K562 (cell line): Measurements from ENCODE around the gene NINL. TPM values are rescaled to one million over a fixed set of nuclear protein-coding genes. Genes with fewer than 3 reads are reported as not detected.

Source experiments
- ATAC-seq: fragments of 200-7000 bp; cut with Tn5 transposase; 3 replicates; pipeline ENCODE4 v1.9.1; 2020; ENCODE audit warnings: moderate library complexity
- BruUV-seq: library from RNA; stranded (reverse); fragments of 400-500 nt; replicated peaks from 2 replicates; lab custom pipeline; 2021; lab: Mats Ljungman, UMichigan
- CTCF ChIA-PET: fragments of 300-600 bp; formaldehyde crosslinking; extraction: SDS; loops from one replicate; lab custom pipeline; 2021; ENCODE audit warnings: low intra/inter-chr PET ratio; lab: Yijun Ruan, JAX
- POLR2A ChIA-PET: fragments of 300-600, 350-650 bp; sonication (Branson Sonifier 250); formaldehyde crosslinking; extraction: SDS; loops from one replicate; lab custom pipeline; 2021; ENCODE audit warnings: antibody characterized with exemption, inconsistent platforms; lab: Yijun Ruan, JAX
- DNase-seq, 4 experiments: peaks; one replicate each; pipeline versions ENCODE4 v3.0.0 to v3.0.0-alpha.2; 2011 to 2018; ENCODE audit warnings: low spot score in 3 of 4, mixed read lengths in 3 of 4; ENCODE audit errors: extremely low read depth in 1 of 4
- FAIRE-seq: peaks from 2 replicates; lab custom pipeline; 2011; peaks lifted over from hg19 to GRCh38; lab: Jason Lieb, UNC
- H2AFZ ChIP-seq: 2 replicates; pipeline ENCODE4 v1.6.0; 2011; ENCODE audit warnings: low read depth, low read length, control low read depth, inconsistent platforms
- H3K27ac ChIP-seq: fragments of 200-600 bp; 3 replicates; pipeline ENCODE4 v1.8.0; 2011; ENCODE audit warnings: low read depth, mild to moderate bottlenecking, control low read depth, inconsistent platforms, low read length, moderate library complexity, mixed read lengths; ENCODE audit errors: extremely low read depth
- H3K27me3 ChIP-seq, 2 experiments: fragments of 300-600 bp in 1 of 2; 2 replicates in 1 of 2; 3 replicates in 1 of 2; pipeline versions ENCODE4 v1.6.0 to v1.8.0; 2011; ENCODE audit warnings: inconsistent platforms in 2 of 2, low read length in 2 of 2, mild to moderate bottlenecking in 1 of 2, mixed read lengths in 1 of 2, moderate library complexity in 1 of 2; ENCODE audit not compliant: control insufficient read depth in 2 of 2, insufficient read depth in 2 of 2
- H3K36me3 ChIP-seq: fragments of 300-600 bp; 3 replicates; pipeline ENCODE4 v1.8.0; 2011; ENCODE audit warnings: mild to moderate bottlenecking, low read length, inconsistent platforms; ENCODE audit not compliant: control insufficient read depth, insufficient read depth
- H3K4me1 ChIP-seq, 2 experiments: fragments of 200-600 bp in 1 of 2; replicated peaks in 1 of 2; 2 replicates in 1 of 2; 3 replicates in 1 of 2; pipeline versions ENCODE4 v1.5.1 to v1.8.0; 2011; ENCODE audit warnings: inconsistent platforms in 2 of 2, low read length in 2 of 2, mild to moderate bottlenecking in 1 of 2, mixed read lengths in 1 of 2, moderate library complexity in 1 of 2; ENCODE audit not compliant: control insufficient read depth in 2 of 2, insufficient read depth in 2 of 2
- H3K4me2 ChIP-seq: 2 replicates; pipeline ENCODE4 v1.6.1; 2011; ENCODE audit warnings: low read length, control low read depth, inconsistent platforms, mixed read lengths; ENCODE audit not compliant: insufficient read depth
- H3K4me3 ChIP-seq: fragments of 200-600 bp; sonication (generic), shearing (Covaris generic); 2 replicates; pipeline ENCODE4 v1.5.1; 2016; ENCODE audit warnings: control low read depth, inconsistent platforms
- H3K79me2 ChIP-seq: fragments of 200-600 bp; 3 replicates; pipeline ENCODE4 v1.8.0; 2011; ENCODE audit warnings: low read length, inconsistent platforms; ENCODE audit not compliant: control insufficient read depth, insufficient read depth
- H3K9ac ChIP-seq, 2 experiments: 2 replicates each; pipeline versions ENCODE4 v1.6.0 to v1.6.1; 2011; ENCODE audit warnings: low read depth in 2 of 2, low read length in 2 of 2, control low read depth in 1 of 2, inconsistent platforms in 1 of 2, mild to moderate bottlenecking in 1 of 2, mixed read lengths in 1 of 2; ENCODE audit not compliant: insufficient read depth in 1 of 2
- H3K9me1 ChIP-seq: one replicate; pipeline ENCODE4 v1.6.0; 2011; ENCODE audit warnings: inconsistent platforms, mild to moderate bottlenecking, low read length, moderate library complexity; ENCODE audit not compliant: control insufficient read depth, insufficient read depth
- H3K9me3 ChIP-seq: replicated peaks from 2 replicates; pipeline ENCODE4 v1.5.1; 2011; ENCODE audit warnings: low read depth, low read length, inconsistent platforms; ENCODE audit not compliant: control insufficient read depth, insufficient read depth
- H4K20me1 ChIP-seq: replicated peaks from 2 replicates; pipeline ENCODE4 v1.6.1; 2011; ENCODE audit warnings: low read length, inconsistent platforms, mixed read lengths; ENCODE audit not compliant: control insufficient read depth, insufficient read depth
- CBX5 ChIP-seq: IDR thresholded peaks from 2 replicates; pipeline ENCODE4 v1.6.1; 2014; ENCODE audit warnings: low read depth, borderline replicate concordance
- JUNB ChIP-seq: fragments of 450-650 bp; formaldehyde crosslinking; conservative IDR thresholded peaks from 2 replicates; pipeline ENCODE4 v1.4.0; 2020; ENCODE audit warnings: mild to moderate bottlenecking
- PTRF ChIP-seq: fragments of 450-650 bp; IDR thresholded peaks from 2 replicates; pipeline ENCODE4 v1.6.1; 2016; ENCODE audit warnings: mild to moderate bottlenecking, missing genetic modification characterization, missing compliant biosample characterization
- SREBF1 ChIP-seq: fragments of 150-350 bp; IDR thresholded peaks from 2 replicates; pipeline ENCODE4 v1.6.1; 2014; ENCODE audit warnings: antibody characterized with exemption, low read depth, low read length, borderline replicate concordance
- ZBTB9 ChIP-seq: fragments of 450-650 bp; formaldehyde crosslinking; IDR thresholded peaks from 2 replicates; pipeline ENCODE4 v1.4.0; 2020; ENCODE audit warnings: mild to moderate bottlenecking, moderate library complexity
- ZC3H8 ChIP-seq: fragments of 450-650 bp; IDR thresholded peaks from 2 replicates; pipeline ENCODE4 v1.6.1; 2017
- ZFP36 ChIP-seq: fragments of 150-350 bp; IDR thresholded peaks from 2 replicates; pipeline ENCODE4 v1.6.1; 2018; ENCODE audit warnings: low read length, low read depth; ENCODE audit not compliant: partially characterized antibody
- ZNF239 ChIP-seq: fragments of 250-450 bp; sonication (Bioruptor Pico); IDR thresholded peaks from 2 replicates; pipeline ENCODE4 v1.4.0; 2020; ENCODE audit warnings: mild to moderate bottlenecking
- ZNF253 ChIP-seq: fragments of 250-450 bp; sonication (Bioruptor Pico); conservative IDR thresholded peaks from 2 replicates; pipeline ENCODE4 v1.6.1; 2021; ENCODE audit warnings: mild to moderate bottlenecking
- WGBS: fragments of 100-300 bp; shearing (Covaris generic); methylation state at CpG from one replicate; pipeline ENCODE4 v1.1.6; 2016; ENCODE audit warnings: low coverage, mixed read lengths; ENCODE audit not compliant: insufficient coverage; ENCODE audit errors: missing lambda C conversion rate; 5-methylcytosine and 5-hydroxymethylcytosine counted together
- in situ Hi-C: fragments of 300-500 bp; cut with MboI; formaldehyde crosslinking; loops from 4 replicates; pipeline ENCODE4 v1.15.0; 2018; ENCODE audit warnings: inconsistent platforms, mixed read lengths
- intact Hi-C: fragments of 100-400 bp; cut with micrococcal nuclease; formaldehyde crosslinking; loops from 2 replicates; pipeline ENCODE4 v1.14.2; 2022
- polyA plus RNA-seq, 8 experiments: library from polyadenylated mRNA; depleted of rRNA in 4 of 8; stranded (reverse) in 5 of 8; unstranded in 3 of 8; fragments of >200 nt; fragmentation: Nextera tagmentation in 2 of 8; fragmentation: Illumina TruSeq in 1 of 8; extraction: Ambion mirVana in 2 of 8; extraction: Trizol in 1 of 8; gene quantifications; 2 replicates each; pipeline versions ENCODE4 v1.2.1 to v1.2.3, GENCODE V29; 2011 to 2014; ENCODE audit warnings: inconsistent platforms in 1 of 8, missing spikeins in 1 of 8
- total RNA-seq, 7 experiments: library from RNA; depleted of rRNA in 6 of 7; stranded (reverse); fragments of >200 nt in 6 of 7; fragmentation: Illumina TruSeq in 2 of 7; extraction: Trizol in 2 of 7; gene quantifications; 2 replicates each; pipeline versions ENCODE4 v1.2.1 to v1.2.3, GENCODE V29; 2011 to 2021; ENCODE audit warnings: low replicate concordance in 1 of 7
- TF ChIP-seq, protein P1 (sequence below): fragments of 200-800 bp; sonication (Bioruptor generic); IDR thresholded peaks from 2 replicates; pipeline ENCODE4 v1.6.1; 2016; ENCODE audit warnings: missing genetic modification characterization, missing compliant biosample characterization

NINL gene
- total and polyA plus RNA-seq, 9 of the 15 experiments (the other 6 are each of a cell fraction or from before 2014, with no cell fraction given): 0.03 to 0.22 (median 0.05) TPM; not detected in 5

DNA sequence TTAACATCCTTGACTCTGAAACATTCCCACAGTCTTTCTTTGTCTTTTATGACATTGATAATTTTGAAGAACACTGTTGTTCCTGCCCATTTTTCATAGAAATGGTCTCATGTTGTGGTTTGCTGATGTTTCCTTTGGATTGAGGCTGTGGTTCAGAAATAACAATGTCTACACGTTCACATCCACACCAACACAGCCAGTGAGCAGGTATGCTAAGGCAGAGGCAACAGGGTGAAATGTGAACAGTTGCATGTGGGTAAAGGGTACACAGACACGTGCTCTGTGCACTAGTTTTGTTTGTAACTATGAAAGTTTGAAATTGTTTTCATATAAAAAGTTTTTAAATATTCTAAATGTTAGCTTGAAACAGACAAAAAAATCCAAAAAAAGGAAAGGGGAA, 99.5 kb downstream of the NINL start:
- no peak for DNase-seq
- TF ChIP-seq ZC3H8: no peak
- TF ChIP-seq ZNF239: no peak
- no peak for TF ChIP-seq JUNB (CRISPR knock-in tag)
- TF ChIP-seq CBX5: no peak
- no peak for TF ChIP-seq SREBF1
- no peak for TF ChIP-seq ZNF253 (CRISPR knock-in tag)
- TF ChIP-seq, protein P1, sequence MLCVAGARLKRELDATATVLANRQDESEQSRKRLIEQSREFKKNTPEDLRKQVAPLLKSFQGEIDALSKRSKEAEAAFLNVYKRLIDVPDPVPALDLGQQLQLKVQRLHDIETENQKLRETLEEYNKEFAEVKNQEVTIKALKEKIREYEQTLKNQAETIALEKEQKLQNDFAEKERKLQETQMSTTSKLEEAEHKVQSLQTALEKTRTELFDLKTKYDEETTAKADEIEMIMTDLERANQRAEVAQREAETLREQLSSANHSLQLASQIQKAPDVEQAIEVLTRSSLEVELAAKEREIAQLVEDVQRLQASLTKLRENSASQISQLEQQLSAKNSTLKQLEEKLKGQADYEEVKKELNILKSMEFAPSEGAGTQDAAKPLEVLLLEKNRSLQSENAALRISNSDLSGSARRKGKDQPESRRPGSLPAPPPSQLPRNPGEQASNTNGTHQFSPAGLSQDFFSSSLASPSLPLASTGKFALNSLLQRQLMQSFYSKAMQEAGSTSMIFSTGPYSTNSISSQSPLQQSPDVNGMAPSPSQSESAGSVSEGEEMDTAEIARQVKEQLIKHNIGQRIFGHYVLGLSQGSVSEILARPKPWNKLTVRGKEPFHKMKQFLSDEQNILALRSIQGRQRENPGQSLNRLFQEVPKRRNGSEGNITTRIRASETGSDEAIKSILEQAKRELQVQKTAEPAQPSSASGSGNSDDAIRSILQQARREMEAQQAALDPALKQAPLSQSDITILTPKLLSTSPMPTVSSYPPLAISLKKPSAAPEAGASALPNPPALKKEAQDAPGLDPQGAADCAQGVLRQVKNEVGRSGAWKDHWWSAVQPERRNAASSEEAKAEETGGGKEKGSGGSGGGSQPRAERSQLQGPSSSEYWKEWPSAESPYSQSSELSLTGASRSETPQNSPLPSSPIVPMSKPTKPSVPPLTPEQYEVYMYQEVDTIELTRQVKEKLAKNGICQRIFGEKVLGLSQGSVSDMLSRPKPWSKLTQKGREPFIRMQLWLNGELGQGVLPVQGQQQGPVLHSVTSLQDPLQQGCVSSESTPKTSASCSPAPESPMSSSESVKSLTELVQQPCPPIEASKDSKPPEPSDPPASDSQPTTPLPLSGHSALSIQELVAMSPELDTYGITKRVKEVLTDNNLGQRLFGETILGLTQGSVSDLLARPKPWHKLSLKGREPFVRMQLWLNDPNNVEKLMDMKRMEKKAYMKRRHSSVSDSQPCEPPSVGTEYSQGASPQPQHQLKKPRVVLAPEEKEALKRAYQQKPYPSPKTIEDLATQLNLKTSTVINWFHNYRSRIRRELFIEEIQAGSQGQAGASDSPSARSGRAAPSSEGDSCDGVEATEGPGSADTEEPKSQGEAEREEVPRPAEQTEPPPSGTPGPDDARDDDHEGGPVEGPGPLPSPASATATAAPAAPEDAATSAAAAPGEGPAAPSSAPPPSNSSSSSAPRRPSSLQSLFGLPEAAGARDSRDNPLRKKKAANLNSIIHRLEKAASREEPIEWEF: no peak
- no peak for TF ChIP-seq ZFP36
- no peak for TF ChIP-seq ZBTB9 (CRISPR knock-in tag)
- no peak for TF ChIP-seq PTRF (tag)
- Histone ChIP-seq H3K27ac (no peak overlapping the region), H3K36me3 (no peaks in the 10 kb centered on the region), H3K9me1 (no peaks in the 10 kb centered on the region), H3K9ac (no peak overlapping the region), H3K4me2 (no peak overlapping the region), H3K9me3 (no peaks in the 10 kb centered on the region), H2AFZ (no peak overlapping the region), H3K4me1 (no peaks in the 10 kb centered on the region), H3K27me3 (peaks cover 0 to 23% of the 10 kb centered on the region in 2 experiments), H3K79me2 (no peaks in the 10 kb centered on the region), H4K20me1 (no peaks in the 10 kb centered on the region), H3K4me3 (no peak overlapping the region)
- WGBS: 0% methylated on average over 1 of the region's 2 CpGs
- FAIRE-seq: no peak
- no TSS peak for BruUV-seq
- POLR2A ChIA-PET: interaction anchor here (0.8 kb wide), 1 partner anchor 13 kb away, joined by 3 read pairs; no protein-coding TSS in a partner anchor
- in situ Hi-C loops: no loop called here
- no peak for ATAC-seq
- intact Hi-C loops: no loop called here
- CTCF ChIA-PET: no interaction called here
